Keratinocyte (primary cell): ENCODE data around the gene AGPAT3. TPM values are rescaled to one million over a fixed set of nuclear protein-coding genes. Genes with fewer than 3 reads are reported as not detected.

Source experiments
- DNase-seq: peaks from one replicate; pipeline ENCODE4 v3.0.0-alpha.2; 2011; ENCODE audit warnings: low read depth, missing footprints, low spot score
- FAIRE-seq: peaks from 2 replicates; lab custom pipeline; 2011; peaks lifted over from hg19 to GRCh38; lab: Jason Lieb, UNC
- H2AFZ ChIP-seq: 2 replicates; pipeline ENCODE4 v1.6.0; 2012; ENCODE audit warnings: low read length, control low read depth, inconsistent platforms; ENCODE audit not compliant: control insufficient read depth
- H3K27ac ChIP-seq: 2 replicates; pipeline ENCODE4 v1.5.1; 2011; ENCODE audit warnings: low read length; ENCODE audit not compliant: control insufficient read depth, insufficient read depth
- H3K27me3 ChIP-seq: 3 replicates; pipeline ENCODE4 v1.6.0; 2011; ENCODE audit warnings: low read length; ENCODE audit not compliant: control insufficient read depth, insufficient read depth; ENCODE audit errors: extremely low read depth
- H3K36me3 ChIP-seq, 2 experiments: 2 replicates in 1 of 2; 3 replicates in 1 of 2; pipeline ENCODE4 v1.5.1; 2011; ENCODE audit warnings: low read length in 2 of 2, mild to moderate bottlenecking in 1 of 2; ENCODE audit not compliant: control insufficient read depth in 2 of 2, insufficient read depth in 2 of 2; ENCODE audit errors: extremely low read depth in 1 of 2
- H3K4me1 ChIP-seq: 3 replicates; pipeline ENCODE4 v1.5.1; 2011; ENCODE audit warnings: low read length; ENCODE audit not compliant: control insufficient read depth, insufficient read depth; ENCODE audit errors: extremely low read depth
- H3K4me2 ChIP-seq: 3 replicates; pipeline ENCODE4 v1.6.0; 2011; ENCODE audit warnings: low read depth, low read length; ENCODE audit not compliant: control insufficient read depth, insufficient read depth; ENCODE audit errors: extremely low read depth
- H3K4me3 ChIP-seq, 3 experiments: fragments of 200-600 bp in 1 of 3; sonication (generic) in 1 of 3; 2 replicates in 2 of 3; 3 replicates in 1 of 3; pipeline ENCODE4 v1.5.1; 2011 to 2016; ENCODE audit warnings: low read length in 3 of 3, mild to moderate bottlenecking in 3 of 3, control low read depth in 2 of 3, inconsistent platforms in 1 of 3, low read depth in 1 of 3, mixed read lengths in 1 of 3, mixed run types in 1 of 3, moderate library complexity in 1 of 3; ENCODE audit not compliant: control insufficient read depth in 2 of 3, insufficient read depth in 2 of 3; ENCODE audit errors: extremely low read depth in 1 of 3
- H3K79me2 ChIP-seq: 2 replicates; pipeline ENCODE4 v1.6.0; 2012; ENCODE audit warnings: low read length; ENCODE audit not compliant: control insufficient read depth, insufficient read depth
- H3K9ac ChIP-seq: 3 replicates; pipeline ENCODE4 v1.6.0; 2011; ENCODE audit warnings: low read length; ENCODE audit not compliant: control insufficient read depth, insufficient read depth; ENCODE audit errors: extremely low read depth
- H3K9me1 ChIP-seq: 3 replicates; pipeline ENCODE4 v1.6.0; 2011; ENCODE audit warnings: low read length; ENCODE audit not compliant: control insufficient read depth, insufficient read depth; ENCODE audit errors: extremely low read depth
- H3K9me3 ChIP-seq: 2 replicates; pipeline ENCODE4 v1.5.1; 2012; ENCODE audit warnings: low read depth, low read length; ENCODE audit not compliant: control insufficient read depth
- H4K20me1 ChIP-seq: 3 replicates; pipeline ENCODE4 v1.6.0; 2011; ENCODE audit warnings: low read length; ENCODE audit not compliant: control insufficient read depth, insufficient read depth; ENCODE audit errors: extremely low read depth
- CTCF ChIP-seq, 3 experiments: IDR thresholded peaks in 1 of 3; conservative IDR thresholded peaks in 1 of 3; optimal IDR thresholded peaks in 1 of 3; 2 replicates in 2 of 3; 3 replicates in 1 of 3; pipeline versions ENCODE3 to v1.5.1; 2011; ENCODE audit warnings: low read length in 3 of 3, mild to moderate bottlenecking in 3 of 3, moderate library complexity in 2 of 3, control low read depth in 1 of 3, inconsistent platforms in 1 of 3; ENCODE audit not compliant: insufficient read depth in 2 of 3; ENCODE audit errors: extremely low read depth in 1 of 3
- EZH2 ChIP-seq: IDR thresholded peaks from one replicate; pipeline ENCODE4 v1.6.1; 2012; ENCODE audit warnings: inconsistent platforms, mild to moderate bottlenecking, low read length, moderate library complexity
- dilution Hi-C: fragments of 300-500 bp; cut with MboI; formaldehyde crosslinking; loops from one replicate; pipeline ENCODE4 v1.7.0; 2020; ENCODE audit warnings: low sequenced_read_pairs; ENCODE audit not compliant: extremely low pct_ligation_motif_present
- polyA plus RNA-seq, 5 experiments: library from polyadenylated mRNA; depleted of rRNA in 3 of 5; stranded (reverse) in 3 of 5; stranded (forward) in 1 of 5; unstranded in 1 of 5; fragments of >200 nt; gene quantifications; 1 replicate in 1 of 5; 2 replicates in 3 of 5; 3 replicates in 1 of 5; pipeline versions ENCODE4 v1.2.1 to v1.2.3, GENCODE V29; 2011 to 2012; ENCODE audit warnings: missing spikeins in 2 of 5, low read depth in 1 of 5, low replicate concordance in 1 of 5

The AGPAT3 gene
- polyA plus RNA-seq, 1 donor (not counting 4 experiments of a cell fraction or from before 2014, with no cell fraction given), result 21.7 TPM

GRCh38 chr21:43954042-43954441 is 89.0 kb downstream of the AGPAT3 start:
- no peak overlapping the region for H3K4me3 ChIP-seq
- H3K27ac ChIP-seq, result no peak overlapping the region
- no peak overlapping the region for H3K4me2 ChIP-seq
- no peak for DNase-seq
- FAIRE-seq, result no peak
- no peaks in the 10 kb centered on the region for H3K4me1 ChIP-seq
- peaks cover 4% of the 10 kb centered on the region for H4K20me1 ChIP-seq
- H3K9me1 ChIP-seq, result peaks cover 2% of the 10 kb centered on the region
- TF ChIP-seq EZH2 (no peak), CTCF (optimal IDR thresholded peaks at IDR 0.05 in 1 of 3, IDR thresholded peaks at IDR 0.05 in 1 of 3, conservative IDR thresholded peaks at IDR 0.05 in 1 of 3; ENCODE audit: extremely low read depth in 1 of 3, insufficient read depth in 2 of 3, low read length in 3 of 3) (no peak)
- dilution Hi-C loops, result no loop called here
- no peak overlapping the region for H2AFZ ChIP-seq
- no peaks in the 10 kb centered on the region for H3K79me2 ChIP-seq
- H3K36me3 ChIP-seq, result peaks cover 0 to 2% of the 10 kb centered on the region in 2 experiments
- H3K27me3 ChIP-seq, result no peaks in the 10 kb centered on the region
- H3K9ac ChIP-seq, result no peak overlapping the region
- no peaks in the 10 kb centered on the region for H3K9me3 ChIP-seq

GRCh38 chr21:43954896-43955295 is 89.9 kb downstream of the AGPAT3 start:
- DNase-seq, result no peak
- peaks cover 2 to 5% of the 10 kb centered on the region in 2 experiments for H3K36me3 ChIP-seq
- TF ChIP-seq CTCF (optimal IDR thresholded peaks at IDR 0.05 in 1 of 3, IDR thresholded peaks at IDR 0.05 in 1 of 3, conservative IDR thresholded peaks at IDR 0.05 in 1 of 3; ENCODE audit: extremely low read depth in 1 of 3, insufficient read depth in 2 of 3, low read length in 3 of 3), result no peak
- TF ChIP-seq EZH2, result no peak
- H3K27ac ChIP-seq, result no peak overlapping the region
- no peak overlapping the region for H3K9ac ChIP-seq
- no peaks in the 10 kb centered on the region for H3K9me3 ChIP-seq
- no peaks in the 10 kb centered on the region for H3K79me2 ChIP-seq
- H3K4me3 ChIP-seq, result no peak overlapping the region
- H3K4me1 ChIP-seq, result no peaks in the 10 kb centered on the region
- H2AFZ ChIP-seq, result no peak overlapping the region
- H3K9me1 ChIP-seq, result peaks cover 2% of the 10 kb centered on the region
- peaks cover 4% of the 10 kb centered on the region for H4K20me1 ChIP-seq
- H3K27me3 ChIP-seq, result no peaks in the 10 kb centered on the region
- dilution Hi-C loops, result no loop called here
- H3K4me2 ChIP-seq, result no peak overlapping the region
- no peak for FAIRE-seq
